GM08714 (cell line): Measurements from ENCODE around the gene N4BP2.

Experiments
- H3K4me3 ChIP-seq: fragments of 200-500 bp; sonication (Bioruptor generic); 2 replicates; pipeline ENCODE4 v1.5.1; 2014; ENCODE audit warnings: mild to moderate bottlenecking, low read length, inconsistent platforms
- ZNF274 ChIP-seq: IDR thresholded peaks from 2 replicates; pipeline ENCODE4 v1.6.1; 2012; ENCODE audit warnings: mild to moderate bottlenecking, low read depth, low read length

The N4BP2 gene

GRCh38 chr4:40197879-40198689 is 141.4 kb downstream of the N4BP2 start:
- no peak for TF ChIP-seq ZNF274

GRCh38 chr4:40199179-40199670 is 142.6 kb downstream of the N4BP2 start:
- peak overlapping the region; percentile 93 for H3K4me3 ChIP-seq
- TF ChIP-seq ZNF274 = no peak

More at GRCh38 chr4:40197879-40198689, 141.4 kb downstream of the N4BP2 start:
- H3K4me3 ChIP-seq = peak overlapping the region; percentile 93

- peak overlapping the region; percentile 93 for H3K4me3 ChIP-seq
- TF ChIP-seq ZNF274 = no peak
These were observed 143.6 kb downstream of the N4BP2 start for GRCh38 chr4:40199999-40200874.

GRCh38 chr4:40200875-40201801 is 144.5 kb downstream of the N4BP2 start:
- peak overlapping the region; percentile 93 for H3K4me3 ChIP-seq
- TF ChIP-seq ZNF274 = no peak

GRCh38 chr4:40201898-40202297 is 145.2 kb downstream of the N4BP2 start:
- TF ChIP-seq ZNF274 = no peak
- H3K4me3 ChIP-seq = peak overlapping the region; percentile 51

GRCh38 chr4:40202474-40202873 is 145.8 kb downstream of the N4BP2 start:
- peak overlapping the region; percentile 59 for H3K4me3 ChIP-seq
- TF ChIP-seq ZNF274 = no peak

GRCh38 chr4:40204507-40205258 is 148.0 kb downstream of the N4BP2 start:
- TF ChIP-seq ZNF274 = no peak
- H3K4me3 ChIP-seq = peak overlapping the region; percentile 53; the same call in 1 of the 2 replicates

- peak overlapping the region; percentile 72 for H3K4me3 ChIP-seq
- TF ChIP-seq ZNF274 = no peak
These were observed 148.9 kb downstream of the N4BP2 start for GRCh38 chr4:40205259-40206198.

- H3K4me3 ChIP-seq = peak overlapping the region; percentile 72
- TF ChIP-seq ZNF274 = no peak
These were observed 149.8 kb downstream of the N4BP2 start for GRCh38 chr4:40206426-40206825.
